Measurements from ENCODE around the gene IL36G. TPM values are rescaled to one million over a fixed set of nuclear protein-coding genes. Genes with fewer than 3 reads are reported as not detected.

Gene IL36G
- total and polyA plus RNA-seq, 2 donors: 0.24 to 2.7 TPM

- no peaks in the 10 kb centered on the region for H3K27me3 ChIP-seq (ENCODE audit: control insufficient read depth in 2 of 2, insufficient read depth in 1 of 2, low read length in 1 of 2)
- 72% methylated on average over 2 of the region's 2 CpGs for WGBS
- DNase-seq (ENCODE audit: low read depth in 6 of 9, low spot score in 9 of 9): no peak
Measured at GRCh38 chr2:113010088-113010487, 32.3 kb downstream of the IL36G start.

DNA sequence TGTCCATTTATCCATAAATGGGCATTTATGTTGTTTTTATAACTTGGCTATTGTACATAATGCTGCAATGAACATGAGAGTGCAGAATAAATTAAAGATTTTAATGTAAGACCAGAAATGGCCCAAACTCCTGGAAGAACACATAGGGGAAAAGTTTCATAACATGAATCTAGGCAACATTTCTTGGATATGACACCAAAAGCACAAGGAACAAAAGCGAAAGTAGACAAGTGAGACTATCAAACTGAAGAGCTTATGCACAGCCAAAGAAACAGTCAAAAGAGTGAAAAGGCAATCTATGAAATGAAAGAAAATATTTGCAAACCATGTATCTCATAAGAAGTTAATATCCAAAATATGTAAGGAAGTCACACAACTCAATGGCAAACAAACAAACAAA is 33.3 kb downstream of the IL36G start:
- no peaks in the 10 kb centered on the region for H3K9me3 ChIP-seq (ENCODE audit: control insufficient read depth in 2 of 2, insufficient read depth in 1 of 2, low read length in 1 of 2)
- 97% methylated on average over 1 of the region's 1 CpG for WGBS
- H3K36me3 ChIP-seq (ENCODE audit: control insufficient read depth in 2 of 2, insufficient read depth in 2 of 2, low read length in 1 of 2): no peaks in the 10 kb centered on the region
- no peak for DNase-seq (ENCODE audit: low read depth in 6 of 9, low spot score in 9 of 9)
- no peaks in the 10 kb centered on the region for H3K27me3 ChIP-seq (ENCODE audit: control insufficient read depth in 2 of 2, insufficient read depth in 1 of 2, low read length in 1 of 2)
- H3K4me3 ChIP-seq (ENCODE audit: low read length in 2 of 2): no peak overlapping the region
- peaks cover 5 to 6% of the 10 kb centered on the region in 2 donors for H3K4me1 ChIP-seq (ENCODE audit: control insufficient read depth in 2 of 2, insufficient read depth in 2 of 2, low read length in 2 of 2)
- H3K27ac ChIP-seq (ENCODE audit: low read depth in 1 of 2, low read length in 1 of 2): no peak overlapping the region

More at GRCh38 chr2:113010088-113010487, 32.3 kb downstream of the IL36G start:
- H3K27ac ChIP-seq (ENCODE audit: low read depth in 1 of 2, low read length in 1 of 2): no peak overlapping the region
- H3K9me3 ChIP-seq (ENCODE audit: control insufficient read depth in 2 of 2, insufficient read depth in 1 of 2, low read length in 1 of 2): no peaks in the 10 kb centered on the region
- H3K36me3 ChIP-seq (ENCODE audit: control insufficient read depth in 2 of 2, insufficient read depth in 2 of 2, low read length in 1 of 2): no peaks in the 10 kb centered on the region
- no peak overlapping the region for H3K4me3 ChIP-seq (ENCODE audit: low read length in 2 of 2)
- H3K4me1 ChIP-seq (ENCODE audit: control insufficient read depth in 2 of 2, insufficient read depth in 2 of 2, low read length in 2 of 2): peaks cover 2 to 5% of the 10 kb centered on the region in 2 donors

- H3K27ac ChIP-seq (ENCODE audit: low read depth in 1 of 2, low read length in 1 of 2): no peak overlapping the region
- peaks cover 5 to 6% of the 10 kb centered on the region in 2 donors for H3K4me1 ChIP-seq (ENCODE audit: control insufficient read depth in 2 of 2, insufficient read depth in 2 of 2, low read length in 2 of 2)
- DNase-seq (ENCODE audit: low read depth in 6 of 9, low spot score in 9 of 9): no peak
- H3K4me3 ChIP-seq (ENCODE audit: low read length in 2 of 2): no peak overlapping the region
- H3K36me3 ChIP-seq (ENCODE audit: control insufficient read depth in 2 of 2, insufficient read depth in 2 of 2, low read length in 1 of 2): no peaks in the 10 kb centered on the region
- H3K9me3 ChIP-seq (ENCODE audit: control insufficient read depth in 2 of 2, insufficient read depth in 1 of 2, low read length in 1 of 2): no peaks in the 10 kb centered on the region
- no peaks in the 10 kb centered on the region for H3K27me3 ChIP-seq (ENCODE audit: control insufficient read depth in 2 of 2, insufficient read depth in 1 of 2, low read length in 1 of 2)
- WGBS: 88% methylated on average over 8 of the region's 8 CpGs
Measured at GRCh38 chr2:113012436-113013335, 34.9 kb downstream of the IL36G start.

- no peak overlapping the region for H3K4me3 ChIP-seq (ENCODE audit: low read length in 2 of 2)
- no peak for DNase-seq (ENCODE audit: low read depth in 6 of 9, low spot score in 9 of 9)
- H3K4me1 ChIP-seq (ENCODE audit: control insufficient read depth in 2 of 2, insufficient read depth in 2 of 2, low read length in 2 of 2): peaks cover 5 to 6% of the 10 kb centered on the region in 2 donors
- no peaks in the 10 kb centered on the region for H3K9me3 ChIP-seq (ENCODE audit: control insufficient read depth in 2 of 2, insufficient read depth in 1 of 2, low read length in 1 of 2)
- no peaks in the 10 kb centered on the region for H3K36me3 ChIP-seq (ENCODE audit: control insufficient read depth in 2 of 2, insufficient read depth in 2 of 2, low read length in 1 of 2)
- 97% methylated on average over 3 of the region's 3 CpGs for WGBS
- no peaks in the 10 kb centered on the region for H3K27me3 ChIP-seq (ENCODE audit: control insufficient read depth in 2 of 2, insufficient read depth in 1 of 2, low read length in 1 of 2)
- H3K27ac ChIP-seq (ENCODE audit: low read depth in 1 of 2, low read length in 1 of 2): no peak overlapping the region
Measured at GRCh38 chr2:113013336-113013661, 35.5 kb downstream of the IL36G start.

DNA sequence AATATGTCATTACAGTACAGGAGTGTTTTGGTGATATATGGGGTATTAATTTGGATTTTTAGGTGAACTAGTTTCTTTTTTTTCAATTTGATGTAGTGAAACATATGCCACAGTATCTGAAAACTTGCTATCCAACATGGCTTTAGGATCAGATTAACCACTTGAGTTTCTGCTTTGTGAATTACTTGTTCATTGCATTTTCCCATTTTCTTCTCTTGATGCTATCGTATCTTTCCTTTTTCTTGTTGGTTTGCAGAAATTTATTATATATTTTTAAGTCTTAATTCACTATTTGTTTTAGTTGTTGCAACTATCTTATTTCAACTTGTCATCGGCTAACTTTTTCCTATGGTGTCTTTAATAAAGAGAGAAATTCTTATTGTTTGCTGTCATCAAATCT is 36.3 kb downstream of the IL36G start:
- DNase-seq (ENCODE audit: low read depth in 6 of 9, low spot score in 9 of 9): no peak
- Histone ChIP-seq H3K27me3 (ENCODE audit: control insufficient read depth in 2 of 2, insufficient read depth in 1 of 2, low read length in 1 of 2) (no peaks in the 10 kb centered on the region), H3K9me3 (ENCODE audit: control insufficient read depth in 2 of 2, insufficient read depth in 1 of 2, low read length in 1 of 2) (no peaks in the 10 kb centered on the region), H3K4me3 (ENCODE audit: low read length in 2 of 2) (no peak overlapping the region), H3K27ac (ENCODE audit: low read depth in 1 of 2, low read length in 1 of 2) (no peak overlapping the region), H3K4me1 (ENCODE audit: control insufficient read depth in 2 of 2, insufficient read depth in 2 of 2, low read length in 2 of 2) (peaks cover 5 to 6% of the 10 kb centered on the region in 2 donors), H3K36me3 (ENCODE audit: control insufficient read depth in 2 of 2, insufficient read depth in 2 of 2, low read length in 1 of 2) (no peaks in the 10 kb centered on the region)
- 97% methylated on average over 2 of the region's 2 CpGs for WGBS

DNA sequence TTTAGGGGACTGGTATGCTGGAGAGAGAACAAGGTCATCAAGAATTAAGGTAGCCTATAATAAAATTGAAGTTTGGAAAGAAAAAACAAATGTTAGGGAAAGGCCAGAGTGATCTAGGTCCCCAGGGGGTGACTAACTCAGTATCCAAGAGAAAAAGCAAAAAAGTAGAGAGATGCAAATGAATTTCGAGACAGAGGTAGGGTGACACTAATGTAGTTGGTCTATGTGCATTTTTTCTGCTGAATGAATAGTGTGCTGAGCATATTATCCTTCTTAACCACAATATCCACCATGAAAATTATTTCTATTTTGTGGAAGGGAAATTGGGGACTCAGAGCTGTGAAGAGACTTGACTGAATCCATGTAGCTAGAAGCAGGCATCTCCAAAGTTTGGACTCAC is 37.2 kb downstream of the IL36G start:
- WGBS: 95% methylated on average over 1 of the region's 1 CpG
- no peaks in the 10 kb centered on the region for H3K9me3 ChIP-seq (ENCODE audit: control insufficient read depth in 2 of 2, insufficient read depth in 1 of 2, low read length in 1 of 2)
- no peak for DNase-seq (ENCODE audit: low read depth in 6 of 9, low spot score in 9 of 9)
- H3K36me3 ChIP-seq (ENCODE audit: control insufficient read depth in 2 of 2, insufficient read depth in 2 of 2, low read length in 1 of 2): no peaks in the 10 kb centered on the region
- H3K4me3 ChIP-seq (ENCODE audit: low read length in 2 of 2): no peak overlapping the region
- H3K27me3 ChIP-seq (ENCODE audit: control insufficient read depth in 2 of 2, insufficient read depth in 1 of 2, low read length in 1 of 2): no peaks in the 10 kb centered on the region
- peaks cover 2 to 4% of the 10 kb centered on the region in 2 donors for H3K4me1 ChIP-seq (ENCODE audit: control insufficient read depth in 2 of 2, insufficient read depth in 2 of 2, low read length in 2 of 2)
- no peak overlapping the region for H3K27ac ChIP-seq (ENCODE audit: low read depth in 1 of 2, low read length in 1 of 2)

GRCh38 chr2:113015655-113016054 is 37.8 kb downstream of the IL36G start:
- WGBS: 96% methylated on average over 2 of the region's 2 CpGs
- peak in 1 of 9 donors; percentile 17 for DNase-seq (ENCODE audit: low read depth in 6 of 9, low spot score in 9 of 9)
- H3K27ac ChIP-seq (ENCODE audit: low read depth in 1 of 2, low read length in 1 of 2): no peak overlapping the region
- H3K9me3 ChIP-seq (ENCODE audit: control insufficient read depth in 2 of 2, insufficient read depth in 1 of 2, low read length in 1 of 2): no peaks in the 10 kb centered on the region
- H3K36me3 ChIP-seq (ENCODE audit: control insufficient read depth in 2 of 2, insufficient read depth in 2 of 2, low read length in 1 of 2): no peaks in the 10 kb centered on the region
- H3K4me1 ChIP-seq (ENCODE audit: control insufficient read depth in 2 of 2, insufficient read depth in 2 of 2, low read length in 2 of 2): peaks cover 0 to 4% of the 10 kb centered on the region in 2 donors
- H3K4me3 ChIP-seq (ENCODE audit: low read length in 2 of 2): no peak overlapping the region
- no peaks in the 10 kb centered on the region for H3K27me3 ChIP-seq (ENCODE audit: control insufficient read depth in 2 of 2, insufficient read depth in 1 of 2, low read length in 1 of 2)

- no peaks in the 10 kb centered on the region for H3K27me3 ChIP-seq (ENCODE audit: control insufficient read depth in 2 of 2, insufficient read depth in 1 of 2, low read length in 1 of 2)
- H3K36me3 ChIP-seq (ENCODE audit: control insufficient read depth in 2 of 2, insufficient read depth in 2 of 2, low read length in 1 of 2): no peaks in the 10 kb centered on the region
- DNase-seq (ENCODE audit: low read depth in 6 of 9, low spot score in 9 of 9): no peak
- H3K9me3 ChIP-seq (ENCODE audit: control insufficient read depth in 2 of 2, insufficient read depth in 1 of 2, low read length in 1 of 2): no peaks in the 10 kb centered on the region
- WGBS: 92% methylated on average over 3 of the region's 3 CpGs
- H3K4me3 ChIP-seq (ENCODE audit: low read length in 2 of 2): no peak overlapping the region
- H3K27ac ChIP-seq (ENCODE audit: low read depth in 1 of 2, low read length in 1 of 2): no peak overlapping the region
- peaks cover 0 to 4% of the 10 kb centered on the region in 2 donors for H3K4me1 ChIP-seq (ENCODE audit: control insufficient read depth in 2 of 2, insufficient read depth in 2 of 2, low read length in 2 of 2)
Measured at GRCh38 chr2:113018509-113018908, 40.7 kb downstream of the IL36G start.

DNA sequence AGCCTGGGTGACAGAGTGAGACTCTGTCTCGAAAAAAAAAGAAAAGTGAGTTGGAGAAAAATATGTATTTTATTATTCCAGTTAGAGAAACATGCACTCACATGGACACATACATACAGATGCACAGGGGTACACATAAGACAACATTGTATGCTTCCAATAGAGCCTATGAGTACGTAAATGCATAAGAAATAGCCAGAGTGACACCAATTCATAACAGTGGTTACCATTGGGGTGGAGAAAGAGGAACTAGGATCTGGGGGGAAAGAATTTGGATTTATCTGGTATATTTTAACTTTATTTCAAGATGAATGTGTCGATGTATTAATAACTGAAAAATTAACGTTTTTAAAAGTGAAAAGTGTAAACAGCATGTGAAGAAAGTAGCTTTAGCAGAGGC is 43.5 kb downstream of the IL36G start:
- Histone ChIP-seq H3K4me1 (ENCODE audit: control insufficient read depth in 2 of 2, insufficient read depth in 2 of 2, low read length in 2 of 2) (no peaks in the 10 kb centered on the region), H3K36me3 (ENCODE audit: control insufficient read depth in 2 of 2, insufficient read depth in 2 of 2, low read length in 1 of 2) (no peaks in the 10 kb centered on the region), H3K9me3 (ENCODE audit: control insufficient read depth in 2 of 2, insufficient read depth in 1 of 2, low read length in 1 of 2) (no peaks in the 10 kb centered on the region), H3K27ac (ENCODE audit: low read depth in 1 of 2, low read length in 1 of 2) (no peak overlapping the region), H3K4me3 (ENCODE audit: low read length in 2 of 2) (no peak overlapping the region), H3K27me3 (ENCODE audit: control insufficient read depth in 2 of 2, insufficient read depth in 1 of 2, low read length in 1 of 2) (no peaks in the 10 kb centered on the region)
- WGBS: 77% methylated on average over 4 of the region's 4 CpGs
- no peak for DNase-seq (ENCODE audit: low read depth in 6 of 9, low spot score in 9 of 9)
